GM12873 (cell line): ENCODE results near the gene POLR1A.

Experiments
- CTCF ChIP-seq: IDR thresholded peaks from 2 replicates; pipeline ENCODE4 v1.5.1; 2012; ENCODE audit warnings: low read depth, mild to moderate bottlenecking, moderate library complexity, low read length, control low read depth; ENCODE audit not compliant: insufficient read depth; ENCODE audit errors: missing control alignments

Gene POLR1A

GRCh38 chr2:86056590-86057331 lies 48.9 kb downstream of the POLR1A start:
- TF ChIP-seq CTCF, result no peak

- TF ChIP-seq CTCF, result no peak
Measured at GRCh38 chr2:86055314-86055713, 50.4 kb downstream of the POLR1A start.

- no peak for TF ChIP-seq CTCF
Measured at GRCh38 chr2:86054535-86055082, 51.1 kb downstream of the POLR1A start.

- TF ChIP-seq CTCF, result no peak
Measured at GRCh38 chr2:86053166-86053565, 52.5 kb downstream of the POLR1A start.

- no peak for TF ChIP-seq CTCF
Measured at GRCh38 chr2:86052676-86053075, 53.0 kb downstream of the POLR1A start.

- no peak for TF ChIP-seq CTCF
Measured at GRCh38 chr2:86052265-86052664, 53.4 kb downstream of the POLR1A start.

GRCh38 chr2:86050301-86050700 lies 55.4 kb downstream of the POLR1A start:
- no peak for TF ChIP-seq CTCF
